ENCODE data around the gene EIF4ENIF1. TPM values are rescaled to one million over a fixed set of nuclear protein-coding genes. Genes with fewer than 3 reads are reported as not detected.
"Not testable (repeated sequence)": the region's sequence is repeated elsewhere in the genome, so short reads cannot be mapped to it uniquely, and the experiment has no call there.

Gene EIF4ENIF1
- total RNA-seq, 3 donors from 2014 or later (not counting 1 experiment from before 2014, with no cell fraction given): 31.1 to 41.7 (median 41.2) TPM

GRCh38 chr22:31486951-31487350 lies 2.7 kb downstream of the EIF4ENIF1 start:
- DNase-seq: no peak
- peak overlapping the region in 1 of 2 donors; percentile 50 for H3K27ac Mint-ChIP-seq
- no peak for ATAC-seq
- 92% methylated on average over 2 of the region's 2 CpGs for WGBS (ENCODE audit: insufficient coverage)
- intact Hi-C loops (cut with micrococcal nuclease): no loop called here
- peaks cover 28% of the 10 kb centered on the region for H3K36me3 ChIP-seq (ENCODE audit: control insufficient read depth, insufficient read depth, low read length)
- H3K4me1 ChIP-seq (ENCODE audit: control insufficient read depth, insufficient read depth, low read length): peaks cover 19% of the 10 kb centered on the region
- H3K4me1 Mint-ChIP-seq: peaks cover 35 to 38% of the 10 kb centered on the region in 2 donors
- no peaks in the 10 kb centered on the region for H3K9me3 Mint-ChIP-seq
- H3K27me3 Mint-ChIP-seq (ENCODE audit: low read depth in 2 of 2): no peaks in the 10 kb centered on the region
- H3K27ac ChIP-seq (ENCODE audit: low read length): no peak overlapping the region
- TF ChIP-seq, protein P1, sequence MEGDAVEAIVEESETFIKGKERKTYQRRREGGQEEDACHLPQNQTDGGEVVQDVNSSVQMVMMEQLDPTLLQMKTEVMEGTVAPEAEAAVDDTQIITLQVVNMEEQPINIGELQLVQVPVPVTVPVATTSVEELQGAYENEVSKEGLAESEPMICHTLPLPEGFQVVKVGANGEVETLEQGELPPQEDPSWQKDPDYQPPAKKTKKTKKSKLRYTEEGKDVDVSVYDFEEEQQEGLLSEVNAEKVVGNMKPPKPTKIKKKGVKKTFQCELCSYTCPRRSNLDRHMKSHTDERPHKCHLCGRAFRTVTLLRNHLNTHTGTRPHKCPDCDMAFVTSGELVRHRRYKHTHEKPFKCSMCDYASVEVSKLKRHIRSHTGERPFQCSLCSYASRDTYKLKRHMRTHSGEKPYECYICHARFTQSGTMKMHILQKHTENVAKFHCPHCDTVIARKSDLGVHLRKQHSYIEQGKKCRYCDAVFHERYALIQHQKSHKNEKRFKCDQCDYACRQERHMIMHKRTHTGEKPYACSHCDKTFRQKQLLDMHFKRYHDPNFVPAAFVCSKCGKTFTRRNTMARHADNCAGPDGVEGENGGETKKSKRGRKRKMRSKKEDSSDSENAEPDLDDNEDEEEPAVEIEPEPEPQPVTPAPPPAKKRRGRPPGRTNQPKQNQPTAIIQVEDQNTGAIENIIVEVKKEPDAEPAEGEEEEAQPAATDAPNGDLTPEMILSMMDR (IDR thresholded peaks at IDR 0.05): no peak
- no peak overlapping the region for H3K4me3 ChIP-seq (ENCODE audit: low read length)
- no peaks in the 10 kb centered on the region for H3K9me3 ChIP-seq (ENCODE audit: control insufficient read depth, insufficient read depth, low read length)
- H3K27me3 ChIP-seq (ENCODE audit: control insufficient read depth, insufficient read depth, low read length): no peaks in the 10 kb centered on the region
- no peaks in the 10 kb centered on the region for H3K36me3 Mint-ChIP-seq
- peak overlapping the region; percentile 49 for H3K4me3 Mint-ChIP-seq

GRCh38 chr22:31486369-31486768 lies 3.3 kb downstream of the EIF4ENIF1 start:
- H3K27me3 ChIP-seq (ENCODE audit: control insufficient read depth, insufficient read depth, low read length); H3K27ac ChIP-seq (ENCODE audit: low read length); intact Hi-C loops (cut with micrococcal nuclease); DNase-seq; H3K9me3 ChIP-seq (ENCODE audit: control insufficient read depth, insufficient read depth, low read length); H3K27me3 Mint-ChIP-seq (ENCODE audit: low read depth in 2 of 2); H3K4me3 ChIP-seq (ENCODE audit: low read length); H3K36me3 Mint-ChIP-seq; H3K9me3 Mint-ChIP-seq; ATAC-seq; H3K27ac Mint-ChIP-seq; H3K4me3 Mint-ChIP-seq: not testable (repeated sequence)
- Histone ChIP-seq H3K36me3 (ENCODE audit: control insufficient read depth, insufficient read depth, low read length) (peaks cover 34% of the 10 kb centered on the region), H3K4me1 (ENCODE audit: control insufficient read depth, insufficient read depth, low read length) (peaks cover 15% of the 10 kb centered on the region)
- peaks cover 35 to 38% of the 10 kb centered on the region in 2 donors for H3K4me1 Mint-ChIP-seq
- 97% methylated on average over 11 of the region's 11 CpGs for WGBS (ENCODE audit: insufficient coverage)

DNA sequence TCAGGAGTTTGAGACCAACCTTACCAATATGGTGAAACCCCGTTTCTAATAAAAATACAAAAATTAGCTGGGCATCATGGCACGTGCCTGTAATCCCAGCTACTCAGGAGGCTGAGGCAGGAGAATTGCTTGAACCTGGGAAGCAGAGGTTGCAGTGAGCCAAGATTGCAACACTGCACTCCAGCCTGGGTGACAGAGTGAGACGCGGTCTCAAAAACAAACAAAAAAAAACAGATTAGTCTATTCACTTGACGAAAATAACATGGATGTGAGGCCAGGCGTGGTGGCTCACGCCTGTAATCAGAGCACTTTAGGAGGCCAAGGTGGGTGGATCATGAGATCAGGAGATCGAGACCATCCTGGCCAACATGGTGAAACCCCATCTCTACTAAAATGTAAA lies 7.2 kb downstream of the EIF4ENIF1 start:
- H3K36me3 Mint-ChIP-seq; ATAC-seq; H3K9me3 ChIP-seq (ENCODE audit: control insufficient read depth, insufficient read depth, low read length); H3K4me1 ChIP-seq (ENCODE audit: control insufficient read depth, insufficient read depth, low read length); H3K27me3 Mint-ChIP-seq (ENCODE audit: low read depth in 2 of 2); H3K27me3 ChIP-seq (ENCODE audit: control insufficient read depth, insufficient read depth, low read length); H3K4me3 ChIP-seq (ENCODE audit: low read length); intact Hi-C loops (cut with micrococcal nuclease); H3K27ac ChIP-seq (ENCODE audit: low read length); H3K4me3 Mint-ChIP-seq; H3K27ac Mint-ChIP-seq; H3K9me3 Mint-ChIP-seq; DNase-seq: not testable (repeated sequence)
- peaks cover 18 to 22% of the 10 kb centered on the region in 2 donors for H3K4me1 Mint-ChIP-seq
- H3K36me3 ChIP-seq (ENCODE audit: control insufficient read depth, insufficient read depth, low read length): peaks cover 42% of the 10 kb centered on the region
- WGBS (ENCODE audit: insufficient coverage): 89% methylated on average over 7 of the region's 8 CpGs

DNA sequence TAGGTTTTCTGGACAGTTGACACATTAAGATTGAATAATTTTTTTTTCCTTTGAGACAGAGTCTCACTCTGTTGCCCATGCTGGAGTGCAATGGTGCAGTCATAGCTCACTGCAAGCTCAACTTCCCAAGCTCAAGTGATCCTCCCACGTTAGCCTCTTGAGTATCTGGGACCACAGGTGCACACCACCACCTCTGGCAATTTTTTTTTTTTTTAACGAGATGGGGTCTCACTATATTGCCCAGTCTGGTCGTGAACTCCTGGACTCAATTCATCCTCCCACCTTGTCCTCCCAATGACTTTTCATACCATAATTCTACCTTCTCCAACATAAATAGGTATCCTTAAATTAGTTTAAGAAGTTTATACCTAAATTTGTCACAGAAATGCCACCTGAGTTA lies 8.5 kb downstream of the EIF4ENIF1 start:
- peaks cover 36% of the 10 kb centered on the region for H3K36me3 ChIP-seq (ENCODE audit: control insufficient read depth, insufficient read depth, low read length)
- H3K4me3 ChIP-seq (ENCODE audit: low read length): no peak overlapping the region
- no peak overlapping the region for H3K27ac ChIP-seq (ENCODE audit: low read length)
- no peak for ATAC-seq
- H3K4me1 Mint-ChIP-seq: peaks cover 21 to 24% of the 10 kb centered on the region in 2 donors
- H3K36me3 Mint-ChIP-seq: peaks cover 5% of the 10 kb centered on the region
- intact Hi-C loops (cut with micrococcal nuclease): no loop called here
- TF ChIP-seq, protein P1 (IDR thresholded peaks at IDR 0.05): no peak
- H3K9me3 Mint-ChIP-seq: no peaks in the 10 kb centered on the region
- no peak overlapping the region for H3K27ac Mint-ChIP-seq
- no peaks in the 10 kb centered on the region for H3K27me3 Mint-ChIP-seq (ENCODE audit: low read depth in 2 of 2)
- no peaks in the 10 kb centered on the region for H3K4me1 ChIP-seq (ENCODE audit: control insufficient read depth, insufficient read depth, low read length)
- DNase-seq: no peak
- 87% methylated on average over 3 of the region's 3 CpGs for WGBS (ENCODE audit: insufficient coverage)
- no peaks in the 10 kb centered on the region for H3K9me3 ChIP-seq (ENCODE audit: control insufficient read depth, insufficient read depth, low read length)
- no peaks in the 10 kb centered on the region for H3K27me3 ChIP-seq (ENCODE audit: control insufficient read depth, insufficient read depth, low read length)
- H3K4me3 Mint-ChIP-seq: no peak overlapping the region

Data from natural killer cell (primary cell).